ENCODE data around the gene MRPS26. TPM values are rescaled to one million over a fixed set of nuclear protein-coding genes. Genes with fewer than 3 reads are reported as not detected.
"Not testable (repeated sequence)": the region's sequence is repeated elsewhere in the genome, so short reads cannot be mapped to it uniquely, and the experiment has no call there.

MRPS26 gene
- total RNA-seq, 3 donors from 2014 or later: 34.4 to 50.8 (median 44.9) TPM

DNA sequence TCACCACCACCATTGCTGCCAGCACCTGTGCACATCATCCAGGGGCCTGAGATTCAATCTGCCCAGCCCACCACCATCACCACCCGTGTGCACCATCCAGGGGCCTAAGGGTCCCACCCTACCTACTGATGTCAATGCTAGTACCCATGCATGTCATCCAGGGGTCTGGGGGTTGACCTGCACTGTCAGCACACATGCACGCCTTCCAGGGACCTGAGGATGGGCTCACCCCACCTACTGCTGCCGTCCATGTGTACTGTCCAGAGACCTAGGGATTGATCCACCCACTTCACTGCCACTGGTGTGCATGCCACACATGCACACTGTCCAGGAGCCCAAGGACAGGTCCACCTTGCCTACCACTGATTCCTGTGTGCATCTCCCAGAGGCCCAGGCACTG is 13.6 kb downstream of the MRPS26 start:
- no peak for DNase-seq (ENCODE audit: low spot score in 2 of 2)
- intact Hi-C loops (cut with DNase I; ENCODE audit: low total_unique reads): loop anchor here (5.0 kb wide), 1 partner anchor 133 kb away; no protein-coding TSS in a partner anchor
- H3K4me1 ChIP-seq: no peaks in the 10 kb centered on the region
- no peaks in the 10 kb centered on the region for H3K27me3 ChIP-seq
- H3K4me3 ChIP-seq: no peak overlapping the region
- no peak overlapping the region for H3K27ac ChIP-seq
- TF ChIP-seq POLR2A (IDR thresholded peaks at IDR 0.05): no peak
- TF ChIP-seq, protein P1, sequence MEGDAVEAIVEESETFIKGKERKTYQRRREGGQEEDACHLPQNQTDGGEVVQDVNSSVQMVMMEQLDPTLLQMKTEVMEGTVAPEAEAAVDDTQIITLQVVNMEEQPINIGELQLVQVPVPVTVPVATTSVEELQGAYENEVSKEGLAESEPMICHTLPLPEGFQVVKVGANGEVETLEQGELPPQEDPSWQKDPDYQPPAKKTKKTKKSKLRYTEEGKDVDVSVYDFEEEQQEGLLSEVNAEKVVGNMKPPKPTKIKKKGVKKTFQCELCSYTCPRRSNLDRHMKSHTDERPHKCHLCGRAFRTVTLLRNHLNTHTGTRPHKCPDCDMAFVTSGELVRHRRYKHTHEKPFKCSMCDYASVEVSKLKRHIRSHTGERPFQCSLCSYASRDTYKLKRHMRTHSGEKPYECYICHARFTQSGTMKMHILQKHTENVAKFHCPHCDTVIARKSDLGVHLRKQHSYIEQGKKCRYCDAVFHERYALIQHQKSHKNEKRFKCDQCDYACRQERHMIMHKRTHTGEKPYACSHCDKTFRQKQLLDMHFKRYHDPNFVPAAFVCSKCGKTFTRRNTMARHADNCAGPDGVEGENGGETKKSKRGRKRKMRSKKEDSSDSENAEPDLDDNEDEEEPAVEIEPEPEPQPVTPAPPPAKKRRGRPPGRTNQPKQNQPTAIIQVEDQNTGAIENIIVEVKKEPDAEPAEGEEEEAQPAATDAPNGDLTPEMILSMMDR (IDR thresholded peaks at IDR 0.05): no peak
- no peak for TF ChIP-seq POLR2AphosphoS5 (IDR thresholded peaks at IDR 0.05)
- H3K9me3 ChIP-seq: no peaks in the 10 kb centered on the region
- H3K36me3 ChIP-seq: no peaks in the 10 kb centered on the region

DNA sequence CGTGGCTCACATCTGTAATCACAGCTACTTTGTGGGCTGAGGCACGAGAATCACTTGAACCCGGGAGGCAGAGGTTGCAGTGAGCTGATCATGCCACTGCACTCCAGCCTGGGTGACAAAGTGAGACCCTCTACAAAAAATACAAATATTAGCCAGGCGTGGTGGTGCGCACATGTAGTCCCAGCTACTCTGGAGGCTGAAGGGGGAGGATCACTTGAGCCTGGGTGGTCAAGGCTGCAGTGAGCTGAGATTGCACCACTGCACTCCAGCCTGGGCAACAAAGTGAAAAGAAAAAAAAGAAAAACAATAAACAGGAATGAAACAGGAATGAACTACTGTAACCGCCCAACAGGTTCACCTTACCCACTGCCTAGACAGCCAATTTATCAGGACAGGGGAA is 18.3 kb downstream of the MRPS26 start:
- intact Hi-C loops (cut with DNase I; ENCODE audit: low total_unique reads); H3K27ac ChIP-seq; H3K4me3 ChIP-seq; H3K36me3 ChIP-seq; H3K4me1 ChIP-seq; DNase-seq (ENCODE audit: low spot score in 2 of 2); H3K9me3 ChIP-seq; H3K27me3 ChIP-seq: not testable (repeated sequence)

DNA sequence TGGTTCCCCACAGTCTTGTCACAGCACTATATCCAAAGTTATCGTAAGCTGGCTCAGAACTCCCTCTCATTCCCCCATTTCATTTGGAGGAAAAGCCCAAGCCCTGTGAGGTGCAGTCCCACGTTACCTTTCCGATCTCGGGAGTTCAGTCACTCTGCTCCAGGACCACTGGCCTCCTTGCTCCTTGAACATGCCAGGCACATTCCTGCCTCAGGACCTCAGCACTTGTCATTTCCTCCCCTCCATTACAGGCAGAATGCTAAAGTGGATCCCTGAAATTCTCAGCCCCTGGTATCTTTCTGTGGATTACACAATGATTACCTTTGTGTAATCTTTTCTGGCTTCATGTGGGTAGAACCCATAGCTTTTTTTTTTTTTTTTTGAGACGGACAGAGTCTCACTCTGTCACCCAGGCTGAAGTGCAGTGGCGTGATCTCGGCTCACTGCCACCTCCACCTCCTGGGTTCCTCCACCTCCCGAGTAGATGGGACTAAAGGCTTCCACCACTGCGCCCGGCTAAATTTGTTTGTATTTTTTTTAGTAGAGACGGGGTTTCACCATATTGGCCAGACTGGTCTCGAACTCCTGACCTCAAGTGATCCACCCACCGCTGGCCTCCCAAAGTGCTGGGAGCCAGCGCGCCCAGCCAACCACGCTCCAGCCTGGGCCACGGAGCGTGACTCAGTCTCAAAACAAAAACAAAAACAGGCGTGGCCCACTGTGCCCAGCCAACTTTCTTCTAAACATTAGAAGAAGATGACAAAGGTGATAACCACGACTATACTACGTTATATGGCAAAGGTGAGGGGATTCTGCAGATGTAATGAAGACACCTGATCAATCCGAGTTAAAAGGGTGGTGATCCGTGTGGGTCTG is 21.5 kb downstream of the MRPS26 start:
- peak overlapping the region in 1 of 2 donors; percentile 14 for H3K27ac ChIP-seq
- H3K9me3 ChIP-seq: no peaks in the 10 kb centered on the region
- no peaks in the 10 kb centered on the region for H3K36me3 ChIP-seq
- no peak overlapping the region for H3K4me3 ChIP-seq
- peaks cover 0 to 7% of the 10 kb centered on the region in 2 donors for H3K4me1 ChIP-seq
- TF ChIP-seq POLR2AphosphoS5 (IDR thresholded peaks at IDR 0.05) (no peak), POLR2A (IDR thresholded peaks at IDR 0.05) (no peak)
- TF ChIP-seq, protein P1 (IDR thresholded peaks at IDR 0.05): no peak
- no peak for DNase-seq (ENCODE audit: low spot score in 2 of 2)
- no peaks in the 10 kb centered on the region for H3K27me3 ChIP-seq
- intact Hi-C loops (cut with DNase I; ENCODE audit: low total_unique reads): no loop called here

DNA sequence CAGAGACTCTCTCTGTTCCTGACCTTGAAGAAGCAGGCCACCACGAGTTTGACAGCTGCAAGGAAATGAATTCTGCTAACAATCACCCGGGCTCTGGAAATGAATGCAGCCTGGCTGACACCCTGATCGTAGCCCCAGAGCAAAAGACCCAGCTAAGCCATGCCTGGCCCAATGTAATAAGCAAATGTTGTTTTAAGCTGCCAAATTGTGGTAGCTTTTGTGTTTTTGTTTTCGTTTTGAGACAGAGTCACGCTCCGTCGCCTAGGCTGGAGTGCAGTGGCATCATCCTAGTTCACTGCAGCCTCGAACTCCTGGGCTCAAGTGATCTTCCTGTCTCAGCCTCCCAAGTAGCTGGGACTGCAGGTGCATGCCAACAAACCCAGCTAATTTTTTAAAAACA is 22.2 kb downstream of the MRPS26 start:
- intact Hi-C loops (cut with DNase I; ENCODE audit: low total_unique reads): no loop called here
- H3K9me3 ChIP-seq: no peaks in the 10 kb centered on the region
- no peak overlapping the region for H3K27ac ChIP-seq
- no peak for DNase-seq (ENCODE audit: low spot score in 2 of 2)
- H3K36me3 ChIP-seq: no peaks in the 10 kb centered on the region
- TF ChIP-seq POLR2AphosphoS5 (IDR thresholded peaks at IDR 0.05) (no peak), POLR2A (IDR thresholded peaks at IDR 0.05) (no peak)
- TF ChIP-seq, protein P1 (IDR thresholded peaks at IDR 0.05): no peak
- H3K4me3 ChIP-seq: no peak overlapping the region
- H3K4me1 ChIP-seq: peaks cover 0 to 7% of the 10 kb centered on the region in 2 donors
- no peaks in the 10 kb centered on the region for H3K27me3 ChIP-seq

DNA sequence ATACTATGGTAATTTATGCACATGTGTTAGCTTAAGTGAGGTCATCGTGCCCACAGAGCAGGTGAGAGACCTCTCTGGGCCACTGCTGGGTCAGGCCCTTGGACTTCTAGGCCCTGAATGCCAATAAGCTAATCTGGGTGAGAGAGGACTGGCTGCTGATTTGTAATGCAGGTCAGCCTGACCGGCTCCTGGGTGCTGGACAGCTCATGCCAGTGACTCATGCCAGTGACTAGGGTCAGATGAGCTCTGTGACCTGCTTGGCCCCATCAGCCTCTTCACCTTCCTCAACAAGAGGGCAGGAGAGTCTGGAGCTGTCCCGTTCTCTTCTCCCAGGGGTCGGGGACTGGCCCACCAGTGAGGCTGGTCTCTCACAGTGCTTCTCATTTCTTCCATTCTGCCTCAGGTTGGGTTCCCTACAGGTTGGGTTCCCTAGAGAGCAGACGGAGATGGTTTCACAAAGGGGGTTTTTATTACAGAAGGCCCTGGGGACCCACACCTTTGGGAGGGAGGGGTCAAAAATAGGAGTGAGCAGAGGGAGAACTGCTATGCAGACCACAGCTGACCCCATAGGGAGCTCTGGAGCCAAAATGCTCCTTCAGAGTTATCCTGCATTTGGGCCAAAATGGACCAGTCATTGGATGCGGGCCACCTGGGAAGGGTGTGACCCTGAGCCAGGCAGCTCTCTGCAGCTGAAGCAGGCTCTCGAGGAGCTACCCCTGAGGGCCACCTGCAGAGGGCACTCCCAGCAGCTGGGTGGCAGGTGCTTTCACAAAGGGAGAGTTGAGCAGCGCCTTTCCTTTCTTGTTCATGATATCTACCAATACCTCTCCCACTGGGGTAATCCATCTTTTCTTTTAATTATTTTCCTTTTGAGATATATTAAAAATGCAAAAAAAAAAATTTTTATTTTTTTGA is 23.4 kb downstream of the MRPS26 start:
- no peak for DNase-seq (ENCODE audit: low spot score in 2 of 2)
- H3K4me1 ChIP-seq: peaks cover 0 to 7% of the 10 kb centered on the region in 2 donors

More for the DNA sequence above, 23.4 kb downstream of the MRPS26 start:
- intact Hi-C loops (cut with DNase I; ENCODE audit: low total_unique reads): no loop called here
- no peaks in the 10 kb centered on the region for H3K9me3 ChIP-seq
- no peaks in the 10 kb centered on the region for H3K27me3 ChIP-seq
- TF ChIP-seq POLR2A (IDR thresholded peaks at IDR 0.05): no peak
- no peaks in the 10 kb centered on the region for H3K36me3 ChIP-seq
- H3K4me3 ChIP-seq: no peak overlapping the region
- no peak overlapping the region for H3K27ac ChIP-seq

All from breast epithelium (tissue), 4 donors.